Fibroblast of lung (primary cell): ENCODE data around the gene MEN1. TPM values are rescaled to one million over a fixed set of nuclear protein-coding genes. Genes with fewer than 3 reads are reported as not detected.

Experiments used
- DNase-seq, 2 donors: peaks; one replicate each; pipeline versions ENCODE4 v3.0.0 to v3.0.0-alpha.2; 2010; ENCODE audit warnings: low read depth in 2 of 2
- H2AFZ ChIP-seq: 2 replicates; pipeline ENCODE4 v1.5.1; 2012; ENCODE audit warnings: low read length, control low read depth, inconsistent platforms
- H3K27ac ChIP-seq: 2 replicates; pipeline ENCODE4 v1.5.1; 2011; ENCODE audit warnings: low read length, control low read depth; ENCODE audit not compliant: insufficient read depth
- H3K27me3 ChIP-seq: 2 replicates; pipeline ENCODE4 v1.5.1; 2011; ENCODE audit warnings: mild to moderate bottlenecking, low read length; ENCODE audit not compliant: control insufficient read depth, insufficient read depth
- H3K36me3 ChIP-seq: 2 replicates; pipeline ENCODE4 v1.5.1; 2011; ENCODE audit warnings: low read length; ENCODE audit not compliant: control insufficient read depth, insufficient read depth
- H3K4me1 ChIP-seq: 2 replicates; pipeline ENCODE4 v1.5.1; 2011; ENCODE audit warnings: low read length; ENCODE audit not compliant: control insufficient read depth, insufficient read depth; ENCODE audit errors: extremely low read depth
- H3K4me2 ChIP-seq: 2 replicates; pipeline ENCODE4 v1.5.1; 2011; ENCODE audit warnings: low read length, control low read depth; ENCODE audit not compliant: insufficient read depth; ENCODE audit errors: extremely low read depth
- H3K4me3 ChIP-seq, 4 experiments: fragments of 200-600 bp in 1 of 4; sonication (generic) in 1 of 4; replicated peaks in 1 of 4; 2 replicates each; pipeline ENCODE4 v1.5.1; 2011 to 2016; ENCODE audit warnings: low read length in 4 of 4, low read depth in 3 of 4, mild to moderate bottlenecking in 3 of 4, control low read depth in 2 of 4, inconsistent platforms in 1 of 4, mixed read lengths in 1 of 4; ENCODE audit not compliant: insufficient read depth in 1 of 4; ENCODE audit errors: control extremely low read depth in 1 of 4
- H3K79me2 ChIP-seq: 2 replicates; pipeline ENCODE4 v1.5.1; 2012; ENCODE audit warnings: mild to moderate bottlenecking, low read length, inconsistent platforms; ENCODE audit not compliant: control insufficient read depth, insufficient read depth
- H3K9ac ChIP-seq: 2 replicates; pipeline ENCODE4 v1.5.1; 2011; ENCODE audit warnings: mild to moderate bottlenecking, low read length, control low read depth; ENCODE audit not compliant: insufficient read depth
- H3K9me3 ChIP-seq: 2 replicates; pipeline ENCODE4 v1.5.1; 2012; ENCODE audit warnings: low read depth, low read length; ENCODE audit not compliant: control insufficient read depth, insufficient read depth
- H4K20me1 ChIP-seq: 2 replicates; pipeline ENCODE4 v1.5.1; 2011; ENCODE audit warnings: low read length; ENCODE audit not compliant: control insufficient read depth, insufficient read depth; ENCODE audit errors: extremely low read depth
- CTCF ChIP-seq, 2 donors: IDR thresholded peaks in 1 of 2; conservative IDR thresholded peaks in 1 of 2; 1 replicate in 1 of 2; 2 replicates in 1 of 2; pipeline ENCODE4 v1.5.1; 2011 to 2012; ENCODE audit warnings: low read length in 2 of 2, control low read depth in 1 of 2, inconsistent platforms in 1 of 2, low read depth in 1 of 2, mild to moderate bottlenecking in 1 of 2
- EZH2 ChIP-seq: IDR thresholded peaks from 2 replicates; pipeline ENCODE4 v1.5.1; 2012; ENCODE audit warnings: low read length, control low read depth, mild to moderate bottlenecking; ENCODE audit errors: missing control alignments
- polyA plus RNA-seq, 2 donors: library from polyadenylated mRNA; depleted of rRNA in 1 of 2; stranded (reverse) in 1 of 2; unstranded in 1 of 2; fragments of >200 nt; gene quantifications; 2 replicates each; pipeline ENCODE4 v1.2.1, GENCODE V29; 2011 to 2012; ENCODE audit warnings: missing spikeins in 1 of 2
- total RNA-seq: library from RNA; depleted of rRNA; stranded (reverse); fragments of >200 nt; gene quantifications from 2 replicates; pipeline ENCODE4 v1.2.1, GENCODE V29; 2014

Gene MEN1
- total and polyA plus RNA-seq, 2 donors (not counting 1 experiment from before 2014, with no cell fraction given): 8.9 to 13.7 TPM

- Histone ChIP-seq H3K27me3 (no peaks in the 10 kb centered on the region), H3K27ac (no peak overlapping the region), H3K36me3 (no peaks in the 10 kb centered on the region), H3K4me1 (peaks cover 7% of the 10 kb centered on the region), H3K79me2 (no peaks in the 10 kb centered on the region), H3K9ac (no peak overlapping the region), H3K4me2 (no peak overlapping the region), H2AFZ (no peak overlapping the region), H4K20me1 (no peaks in the 10 kb centered on the region), H3K4me3 (no peak overlapping the region), H3K9me3 (no peaks in the 10 kb centered on the region)
- no peak for DNase-seq
- TF ChIP-seq CTCF (conservative IDR thresholded peaks at IDR 0.05 in 1 of 2, IDR thresholded peaks at IDR 0.05 in 1 of 2; ENCODE audit: low read depth in 1 of 2, low read length in 2 of 2) (no peak), EZH2 (no peak)
These were observed 32.7 kb upstream of the MEN1 start for GRCh38 chr11:64842851-64843685.

GRCh38 chr11:64842366-64842759 is 32.0 kb upstream of the MEN1 start:
- H4K20me1 ChIP-seq: no peaks in the 10 kb centered on the region

More at GRCh38 chr11:64842366-64842759, 32.0 kb upstream of the MEN1 start:
- no peak overlapping the region for H2AFZ ChIP-seq
- TF ChIP-seq CTCF (conservative IDR thresholded peaks at IDR 0.05 in 1 of 2, IDR thresholded peaks at IDR 0.05 in 1 of 2; ENCODE audit: low read depth in 1 of 2, low read length in 2 of 2) (no peak), EZH2 (no peak)
- no peak for DNase-seq
- H3K9ac ChIP-seq: no peak overlapping the region
- no peaks in the 10 kb centered on the region for H3K9me3 ChIP-seq
- no peaks in the 10 kb centered on the region for H3K36me3 ChIP-seq
- H3K27me3 ChIP-seq: no peaks in the 10 kb centered on the region
- H3K4me2 ChIP-seq: no peak overlapping the region
- no peak overlapping the region for H3K27ac ChIP-seq
- peaks cover 5% of the 10 kb centered on the region for H3K4me1 ChIP-seq
- H3K79me2 ChIP-seq: no peaks in the 10 kb centered on the region
- H3K4me3 ChIP-seq: no peak overlapping the region
